ENCODE measurements around the gene ZNF630.
"Not testable (repeated sequence)": the region's sequence is repeated elsewhere in the genome, so short reads cannot be mapped to it uniquely, and the experiment has no call there.

Gene ZNF630

GRCh38 chrX:48028091-48028490 is 43.3 kb downstream of the ZNF630 start:
- DNase-seq = no peak

GRCh38 chrX:48027545-48027944 is 43.9 kb downstream of the ZNF630 start:
- DNase-seq = not testable (repeated sequence)

GRCh38 chrX:48025561-48025960 is 45.9 kb downstream of the ZNF630 start:
- peak; percentile 50 to 63 for DNase-seq

- no peak for DNase-seq
Observed at GRCh38 chrX:48022738-48023137, 48.7 kb downstream of the ZNF630 start.

GRCh38 chrX:48022100-48022499 is 49.3 kb downstream of the ZNF630 start:
- DNase-seq = no peak

- peak; percentile 75 to 88 for DNase-seq
Observed at GRCh38 chrX:48021026-48021900, 50.2 kb downstream of the ZNF630 start.

GRCh38 chrX:48020472-48020871 is 51.0 kb downstream of the ZNF630 start:
- DNase-seq = peak in 1 of 2 donors; percentile 45

GRCh38 chrX:48019892-48020291 is 51.5 kb downstream of the ZNF630 start:
- not testable (repeated sequence) for DNase-seq

- DNase-seq = not testable (repeated sequence)
Observed at GRCh38 chrX:48016583-48017310, 54.7 kb downstream of the ZNF630 start.

- not testable (repeated sequence) for DNase-seq
Observed at GRCh38 chrX:48009445-48009960, 61.9 kb downstream of the ZNF630 start.

All from CD4-positive, alpha-beta T cell treated with Interleukin-4 for 1 hour (primary cell).